ENCODE measurements around the gene INTS4.
"Not testable (repeated sequence)": the region's sequence is repeated elsewhere in the genome, so short reads cannot be mapped to it uniquely, and the experiment has no call there.

INTS4 gene

DNA sequence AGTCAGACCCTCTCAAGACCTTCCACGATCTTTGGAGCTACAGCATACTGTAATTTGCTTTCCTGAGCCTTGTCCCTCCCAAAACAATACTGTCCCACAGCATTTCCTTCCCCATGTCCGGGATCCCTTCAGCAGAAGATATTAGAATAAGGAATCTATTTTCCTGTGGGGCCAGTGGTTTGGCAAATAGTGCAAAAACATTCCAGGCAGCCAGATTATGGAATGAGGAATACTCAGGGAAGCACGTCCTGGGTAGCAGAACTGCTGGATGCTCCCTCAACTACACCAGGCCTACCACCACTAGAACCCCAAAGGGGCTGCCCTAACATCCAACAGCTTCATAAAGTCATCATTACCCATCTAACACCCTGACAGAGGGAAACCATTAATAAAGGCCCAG lies 112.1 kb downstream of the INTS4 start:
- POLR2A ChIA-PET, result no interaction called here
- CTCF ChIA-PET, result no interaction called here
- TF ChIP-seq ZNF664 (tag by site-specific recombination; IDR thresholded peaks at IDR 0.05), result no peak
- no peak for TF ChIP-seq TRIM28 (IDR thresholded peaks at IDR 0.05; ENCODE audit: borderline replicate concordance, low read length)
- no peak for TF ChIP-seq ZNF558 (tag by site-specific recombination; IDR thresholded peaks at IDR 0.05)
- TF ChIP-seq, protein P1, sequence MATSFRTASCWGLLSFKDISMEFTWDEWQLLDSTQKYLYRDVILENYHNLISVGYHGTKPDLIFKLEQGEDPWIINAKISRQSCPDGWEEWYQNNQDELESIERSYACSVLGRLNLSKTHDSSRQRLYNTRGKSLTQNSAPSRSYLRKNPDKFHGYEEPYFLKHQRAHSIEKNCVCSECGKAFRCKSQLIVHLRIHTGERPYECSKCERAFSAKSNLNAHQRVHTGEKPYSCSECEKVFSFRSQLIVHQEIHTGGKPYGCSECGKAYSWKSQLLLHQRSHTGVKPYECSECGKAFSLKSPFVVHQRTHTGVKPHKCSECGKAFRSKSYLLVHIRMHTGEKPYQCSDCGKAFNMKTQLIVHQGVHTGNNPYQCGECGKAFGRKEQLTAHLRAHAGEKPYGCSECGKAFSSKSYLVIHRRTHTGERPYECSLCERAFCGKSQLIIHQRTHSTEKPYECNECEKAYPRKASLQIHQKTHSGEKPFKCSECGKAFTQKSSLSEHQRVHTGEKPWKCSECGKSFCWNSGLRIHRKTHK (tag by site-specific recombination; IDR thresholded peaks at IDR 0.05), result no peak
- TF ChIP-seq ZNF24 (tag by site-specific recombination; IDR thresholded peaks at IDR 0.05), result no peak
- no peak for TF ChIP-seq ZNF311 (tag by site-specific recombination; IDR thresholded peaks at IDR 0.05; ENCODE audit: borderline replicate concordance)
- TF ChIP-seq SCRT2 (tag by site-specific recombination; IDR thresholded peaks at IDR 0.05), result no peak
- TF ChIP-seq ZNF501 (tag by site-specific recombination; IDR thresholded peaks at IDR 0.05), result no peak
- TF ChIP-seq ZNF544 (tag by site-specific recombination; IDR thresholded peaks at IDR 0.05), result no peak
- no peak for TF ChIP-seq ZNF214 (tag by site-specific recombination; IDR thresholded peaks at IDR 0.05; ENCODE audit: borderline replicate concordance)
- TF ChIP-seq, protein P2, sequence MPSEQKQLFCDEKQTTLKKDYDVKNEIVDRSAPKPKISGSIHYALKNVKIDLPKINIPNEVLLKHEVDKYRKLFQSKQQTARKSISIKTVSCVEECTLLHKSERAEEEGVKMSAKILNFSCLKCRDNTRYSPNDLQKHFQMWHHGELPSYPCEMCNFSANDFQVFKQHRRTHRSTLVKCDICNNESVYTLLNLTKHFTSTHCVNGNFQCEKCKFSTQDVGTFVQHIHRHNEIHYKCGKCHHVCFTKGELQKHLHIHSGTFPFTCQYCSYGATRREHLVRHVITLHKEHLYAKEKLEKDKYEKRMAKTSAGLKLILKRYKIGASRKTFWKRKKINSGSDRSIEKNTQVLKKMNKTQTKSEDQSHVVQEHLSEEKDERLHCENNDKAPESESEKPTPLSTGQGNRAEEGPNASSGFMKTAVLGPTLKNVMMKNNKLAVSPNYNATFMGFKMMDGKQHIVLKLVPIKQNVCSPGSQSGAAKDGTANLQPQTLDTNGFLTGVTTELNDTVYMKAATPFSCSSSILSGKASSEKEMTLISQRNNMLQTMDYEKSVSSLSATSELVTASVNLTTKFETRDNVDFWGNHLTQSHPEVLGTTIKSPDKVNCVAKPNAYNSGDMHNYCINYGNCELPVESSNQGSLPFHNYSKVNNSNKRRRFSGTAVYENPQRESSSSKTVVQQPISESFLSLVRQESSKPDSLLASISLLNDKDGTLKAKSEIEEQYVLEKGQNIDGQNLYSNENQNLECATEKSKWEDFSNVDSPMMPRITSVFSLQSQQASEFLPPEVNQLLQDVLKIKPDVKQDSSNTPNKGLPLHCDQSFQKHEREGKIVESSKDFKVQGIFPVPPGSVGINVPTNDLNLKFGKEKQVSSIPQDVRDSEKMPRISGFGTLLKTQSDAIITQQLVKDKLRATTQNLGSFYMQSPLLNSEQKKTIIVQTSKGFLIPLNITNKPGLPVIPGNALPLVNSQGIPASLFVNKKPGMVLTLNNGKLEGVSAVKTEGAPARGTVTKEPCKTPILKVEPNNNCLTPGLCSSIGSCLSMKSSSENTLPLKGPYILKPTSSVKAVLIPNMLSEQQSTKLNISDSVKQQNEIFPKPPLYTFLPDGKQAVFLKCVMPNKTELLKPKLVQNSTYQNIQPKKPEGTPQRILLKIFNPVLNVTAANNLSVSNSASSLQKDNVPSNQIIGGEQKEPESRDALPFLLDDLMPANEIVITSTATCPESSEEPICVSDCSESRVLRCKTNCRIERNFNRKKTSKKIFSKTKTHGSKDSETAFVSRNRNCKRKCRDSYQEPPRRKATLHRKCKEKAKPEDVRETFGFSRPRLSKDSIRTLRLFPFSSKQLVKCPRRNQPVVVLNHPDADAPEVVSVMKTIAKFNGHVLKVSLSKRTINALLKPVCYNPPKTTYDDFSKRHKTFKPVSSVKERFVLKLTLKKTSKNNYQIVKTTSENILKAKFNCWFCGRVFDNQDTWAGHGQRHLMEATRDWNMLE (tag by site-specific recombination; conservative IDR thresholded peaks at IDR 0.05; ENCODE audit: low read depth), result no peak
- no peak for TF ChIP-seq ZNF155 (tag by site-specific recombination; IDR thresholded peaks at IDR 0.05)
- no peak overlapping the region for H3K27ac ChIP-seq (ENCODE audit: extremely low read depth, low read depth, low read length)
- peaks cover 0 to 66% of the 10 kb centered on the region in 2 experiments; a peak in 2 of 3 replicates for H3K36me3 ChIP-seq (ENCODE audit: control insufficient read depth in 2 of 2, insufficient read depth in 1 of 2, low read length in 2 of 2)
- H3K9me3 ChIP-seq (ENCODE audit: control insufficient read depth, insufficient read depth, low read depth, low read length), result no peaks in the 10 kb centered on the region
- H3K4me3 ChIP-seq (ENCODE audit: low read depth, low read length), result no peak overlapping the region
- no peaks in the 10 kb centered on the region for H3K4me1 ChIP-seq (ENCODE audit: control insufficient read depth, insufficient read depth, low read length)

DNA sequence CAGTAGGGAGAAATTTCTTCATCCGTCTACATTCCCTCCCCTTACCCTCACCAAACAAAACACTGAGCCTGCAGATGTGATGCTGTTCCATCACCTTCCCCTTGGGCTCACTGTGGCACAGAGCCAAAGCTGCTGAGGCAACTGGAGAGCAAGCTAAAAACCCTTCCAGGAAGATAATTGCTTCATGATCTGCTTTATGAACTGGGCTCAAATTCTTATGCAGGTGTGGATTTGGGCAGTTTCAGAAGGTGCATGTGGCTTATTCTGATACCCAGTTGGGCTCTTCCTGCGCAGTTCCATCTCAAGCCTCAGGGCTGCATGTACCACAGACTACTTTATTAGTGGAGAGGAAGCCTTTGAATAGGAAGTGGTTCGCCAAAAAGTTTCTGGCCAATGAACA lies 115.2 kb downstream of the INTS4 start:
- CTCF ChIA-PET, result interaction anchor here (1.0 kb wide), 1 partner anchor 125 kb away, joined by 3 read pairs; no protein-coding TSS in a partner anchor
- H3K36me3 ChIP-seq (ENCODE audit: control insufficient read depth in 2 of 2, insufficient read depth in 1 of 2, low read length in 2 of 2), result peaks cover 0 to 81% of the 10 kb centered on the region in 2 experiments; a peak in 1 of 3 replicates
- no peaks in the 10 kb centered on the region for H3K4me1 ChIP-seq (ENCODE audit: control insufficient read depth, insufficient read depth, low read length)
- TF ChIP-seq ZFP69B (tag by site-specific recombination; IDR thresholded peaks at IDR 0.05) (no peak), ZNF341 (tag by site-specific recombination; IDR thresholded peaks at IDR 0.05; ENCODE audit: low read depth) (peak; percentile 73), TCF7L2 (IDR thresholded peaks at IDR 0.05; ENCODE audit: borderline replicate concordance, low read depth, low read length) (no peak), ZNF707 (tag by site-specific recombination; IDR thresholded peaks at IDR 0.05) (peak; percentile 29; the same call in 1 of the 2 replicates)
- TF ChIP-seq, protein P3, sequence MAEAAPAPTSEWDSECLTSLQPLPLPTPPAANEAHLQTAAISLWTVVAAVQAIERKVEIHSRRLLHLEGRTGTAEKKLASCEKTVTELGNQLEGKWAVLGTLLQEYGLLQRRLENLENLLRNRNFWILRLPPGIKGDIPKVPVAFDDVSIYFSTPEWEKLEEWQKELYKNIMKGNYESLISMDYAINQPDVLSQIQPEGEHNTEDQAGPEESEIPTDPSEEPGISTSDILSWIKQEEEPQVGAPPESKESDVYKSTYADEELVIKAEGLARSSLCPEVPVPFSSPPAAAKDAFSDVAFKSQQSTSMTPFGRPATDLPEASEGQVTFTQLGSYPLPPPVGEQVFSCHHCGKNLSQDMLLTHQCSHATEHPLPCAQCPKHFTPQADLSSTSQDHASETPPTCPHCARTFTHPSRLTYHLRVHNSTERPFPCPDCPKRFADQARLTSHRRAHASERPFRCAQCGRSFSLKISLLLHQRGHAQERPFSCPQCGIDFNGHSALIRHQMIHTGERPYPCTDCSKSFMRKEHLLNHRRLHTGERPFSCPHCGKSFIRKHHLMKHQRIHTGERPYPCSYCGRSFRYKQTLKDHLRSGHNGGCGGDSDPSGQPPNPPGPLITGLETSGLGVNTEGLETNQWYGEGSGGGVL (tag by site-specific recombination; IDR thresholded peaks at IDR 0.05), result peak; percentile 60
- H3K4me3 ChIP-seq (ENCODE audit: low read depth, low read length), result no peak overlapping the region
- POLR2A ChIA-PET, result no interaction called here
- no peaks in the 10 kb centered on the region for H3K9me3 ChIP-seq (ENCODE audit: control insufficient read depth, insufficient read depth, low read depth, low read length)
- H3K27ac ChIP-seq (ENCODE audit: extremely low read depth, low read depth, low read length), result no peak overlapping the region

DNA sequence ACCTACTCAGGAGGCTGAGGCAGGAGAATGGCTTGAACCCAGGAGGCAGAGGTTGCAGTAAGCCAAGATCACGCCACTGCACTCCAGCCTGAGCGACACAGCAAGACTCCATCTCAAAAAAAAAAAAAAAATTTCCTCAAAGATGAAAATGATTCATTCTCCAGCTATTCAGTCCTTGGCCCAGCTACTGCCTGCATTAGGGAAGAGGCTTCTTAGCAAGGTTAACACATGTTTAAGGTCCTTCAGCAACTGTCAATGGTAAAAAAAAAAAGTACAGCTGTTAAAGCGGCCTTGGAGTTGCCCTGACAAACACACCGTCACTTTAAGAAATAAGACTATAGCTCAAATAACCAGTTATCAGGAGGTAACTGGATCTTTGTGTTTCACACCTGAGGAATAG lies 116.2 kb downstream of the INTS4 start:
- H3K4me3 ChIP-seq (ENCODE audit: low read depth, low read length); H3K4me1 ChIP-seq (ENCODE audit: control insufficient read depth, insufficient read depth, low read length); CTCF ChIA-PET; POLR2A ChIA-PET; H3K9me3 ChIP-seq (ENCODE audit: control insufficient read depth, insufficient read depth, low read depth, low read length); H3K27ac ChIP-seq (ENCODE audit: extremely low read depth, low read depth, low read length): not testable (repeated sequence)
- H3K36me3 ChIP-seq (ENCODE audit: control insufficient read depth in 2 of 2, insufficient read depth in 1 of 2, low read length in 2 of 2), result peaks cover 0 to 77% of the 10 kb centered on the region in 2 experiments; a peak in 1 of 3 replicates
